ENCODE results near the gene FAM117B. TPM values are rescaled to one million over a fixed set of nuclear protein-coding genes. Genes with fewer than 3 reads are reported as not detected.

Gene FAM117B
- total RNA-seq, 2 experiments from 2014 or later, result 17.2 to 19.4 TPM

- intact Hi-C loops (cut with micrococcal nuclease), result no loop called here
- TF ChIP-seq CTCF (IDR thresholded peaks at IDR 0.05), result no peak
- no peak for ATAC-seq
- no peak for DNase-seq
- Mint-ChIP-seq H3K27me3 (no peaks in the 10 kb centered on the region), H3K9me3 (peaks cover 25% of the 10 kb centered on the region), H3K4me1 (ENCODE audit: low read depth) (peaks cover 25% of the 10 kb centered on the region), H3K36me3 (ENCODE audit: low read depth) (peaks cover 43% of the 10 kb centered on the region), H3K4me3 (no peak overlapping the region), H3K27ac (no peak overlapping the region)
- CTCF ChIA-PET, result interaction anchor here (0.9 kb wide), 1 partner anchor 20 kb away, joined by 3 read pairs; no protein-coding TSS in a partner anchor
- POLR2A ChIA-PET, result no interaction called here
Observed at GRCh38 chr2:202680512-202680911, 45.7 kb downstream of the FAM117B start.

GRCh38 chr2:202681688-202682205 is 47.0 kb downstream of the FAM117B start:
- TF ChIP-seq CTCF (IDR thresholded peaks at IDR 0.05), result no peak
- intact Hi-C loops (cut with micrococcal nuclease), result no loop called here
- H3K9me3 Mint-ChIP-seq, result peaks cover 27% of the 10 kb centered on the region
- DNase-seq (no peak), ATAC-seq (no peak)
- ChIA-PET POLR2A (interaction anchor here (0.9 to 1.5 kb wide), 2 partner anchors 18 to 46 kb away, joined by 3 read pairs; no protein-coding TSS in a partner anchor), CTCF (no interaction called here)
- H3K27ac Mint-ChIP-seq, result no peak overlapping the region
- H3K27me3 Mint-ChIP-seq, result no peaks in the 10 kb centered on the region
- H3K4me1 Mint-ChIP-seq (ENCODE audit: low read depth), result peaks cover 20% of the 10 kb centered on the region
- H3K36me3 Mint-ChIP-seq (ENCODE audit: low read depth), result peaks cover 41% of the 10 kb centered on the region
- no peak overlapping the region for H3K4me3 Mint-ChIP-seq

GRCh38 chr2:202682274-202682673 is 47.5 kb downstream of the FAM117B start:
- Mint-ChIP-seq H3K36me3 (ENCODE audit: low read depth) (peaks cover 40% of the 10 kb centered on the region), H3K27ac (no peak overlapping the region), H3K4me1 (ENCODE audit: low read depth) (peaks cover 24% of the 10 kb centered on the region), H3K27me3 (no peaks in the 10 kb centered on the region), H3K9me3 (peaks cover 27% of the 10 kb centered on the region), H3K4me3 (no peak overlapping the region)
- intact Hi-C loops (cut with micrococcal nuclease), result no loop called here
- DNase-seq (no peak), ATAC-seq (no peak)
- TF ChIP-seq CTCF (IDR thresholded peaks at IDR 0.05), result no peak
- CTCF ChIA-PET, result no interaction called here
- POLR2A ChIA-PET, result interaction anchor here (0.6 to 1.5 kb wide), 3 partner anchors 17 to 47 kb away, joined by 3 read pairs; no protein-coding TSS in a partner anchor

- peaks cover 9% of the 10 kb centered on the region for H3K36me3 Mint-ChIP-seq (ENCODE audit: low read depth)
- H3K27ac Mint-ChIP-seq, result no peak overlapping the region
- intact Hi-C loops (cut with micrococcal nuclease), result no loop called here
- H3K27me3 Mint-ChIP-seq, result no peaks in the 10 kb centered on the region
- CTCF ChIA-PET, result no interaction called here
- H3K4me1 Mint-ChIP-seq (ENCODE audit: low read depth), result peaks cover 32% of the 10 kb centered on the region
- no peak for TF ChIP-seq CTCF (IDR thresholded peaks at IDR 0.05)
- DNase-seq, result no peak
- no peak for ATAC-seq
- peaks cover 1% of the 10 kb centered on the region for H3K9me3 Mint-ChIP-seq
- POLR2A ChIA-PET, result no interaction called here
- no peak overlapping the region for H3K4me3 Mint-ChIP-seq
Observed at GRCh38 chr2:202687276-202687675, 52.5 kb downstream of the FAM117B start.

GRCh38 chr2:202689459-202689858 is 54.7 kb downstream of the FAM117B start:
- Mint-ChIP-seq H3K36me3 (ENCODE audit: low read depth) (peaks cover 4% of the 10 kb centered on the region), H3K27me3 (no peaks in the 10 kb centered on the region), H3K27ac (no peak overlapping the region), H3K9me3 (peaks cover 1% of the 10 kb centered on the region), H3K4me1 (ENCODE audit: low read depth) (peaks cover 43% of the 10 kb centered on the region), H3K4me3 (no peak overlapping the region)
- ChIA-PET CTCF (no interaction called here), POLR2A (interaction anchor here (0.5 to 0.9 kb wide), 3 partner anchors 68 to 394 kb away, joined by 3 to 5 read pairs (median 4); no protein-coding TSS in a partner anchor)
- DNase-seq, result no peak
- TF ChIP-seq CTCF (IDR thresholded peaks at IDR 0.05), result no peak
- ATAC-seq, result no peak
- intact Hi-C loops (cut with micrococcal nuclease), result no loop called here

Measured in activated CD8-positive, alpha-beta T cell treated with anti-CD3 and anti-CD28 coated beads for 36 hours (primary cell).